ENCODE results near the gene RGS6.

DNA sequence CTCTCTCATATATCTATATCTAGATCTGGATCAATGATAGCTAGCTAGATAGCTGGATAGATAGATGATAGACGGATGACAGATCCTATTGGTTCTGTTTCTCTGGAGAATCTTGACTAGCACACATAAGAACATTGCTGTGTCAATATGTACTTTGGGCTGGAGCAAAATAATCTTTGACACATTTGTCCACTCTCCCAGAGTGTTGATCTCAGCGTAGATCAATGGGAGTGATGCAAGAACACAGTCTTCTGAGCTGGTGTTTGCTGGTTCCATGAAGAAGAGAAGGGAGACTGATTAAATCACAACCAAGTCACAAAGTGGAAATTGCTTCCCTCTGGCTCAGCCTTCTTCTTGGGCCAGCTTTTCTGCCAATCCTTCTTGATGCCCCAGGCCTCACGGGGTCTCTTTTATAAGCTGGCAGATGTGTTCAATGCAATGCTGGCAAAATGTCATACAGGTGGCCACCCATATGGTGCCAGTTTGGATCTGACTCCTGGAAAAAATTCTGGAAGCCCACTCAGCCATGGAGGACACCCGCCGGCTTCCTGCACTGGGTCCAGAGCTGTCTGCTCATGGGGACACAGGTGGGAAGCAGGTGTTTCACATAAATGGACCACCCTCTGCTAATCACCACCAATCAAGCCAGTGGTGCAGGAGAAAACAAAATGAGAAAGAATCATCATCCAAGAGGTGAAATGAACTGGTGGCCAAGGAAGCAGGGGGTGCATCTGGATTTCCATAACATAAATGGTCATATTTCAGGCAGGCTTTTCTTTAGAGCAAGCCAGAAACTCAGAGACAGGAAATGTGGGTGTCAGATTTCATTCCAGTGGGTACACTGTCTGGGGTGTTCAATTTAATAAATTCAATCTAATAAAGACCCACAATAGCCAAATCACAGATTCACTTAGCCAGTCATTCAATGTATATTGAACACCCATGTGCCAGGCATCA, 651.4 kb downstream of the RGS6 start:
- TF ChIP-seq EP300 (IDR thresholded peaks at IDR 0.05) (no peak), POLR2AphosphoS5 (IDR thresholded peaks at IDR 0.05) (no peak), POLR2A (IDR thresholded peaks at IDR 0.05) (no peak)
- TF ChIP-seq, protein P1, sequence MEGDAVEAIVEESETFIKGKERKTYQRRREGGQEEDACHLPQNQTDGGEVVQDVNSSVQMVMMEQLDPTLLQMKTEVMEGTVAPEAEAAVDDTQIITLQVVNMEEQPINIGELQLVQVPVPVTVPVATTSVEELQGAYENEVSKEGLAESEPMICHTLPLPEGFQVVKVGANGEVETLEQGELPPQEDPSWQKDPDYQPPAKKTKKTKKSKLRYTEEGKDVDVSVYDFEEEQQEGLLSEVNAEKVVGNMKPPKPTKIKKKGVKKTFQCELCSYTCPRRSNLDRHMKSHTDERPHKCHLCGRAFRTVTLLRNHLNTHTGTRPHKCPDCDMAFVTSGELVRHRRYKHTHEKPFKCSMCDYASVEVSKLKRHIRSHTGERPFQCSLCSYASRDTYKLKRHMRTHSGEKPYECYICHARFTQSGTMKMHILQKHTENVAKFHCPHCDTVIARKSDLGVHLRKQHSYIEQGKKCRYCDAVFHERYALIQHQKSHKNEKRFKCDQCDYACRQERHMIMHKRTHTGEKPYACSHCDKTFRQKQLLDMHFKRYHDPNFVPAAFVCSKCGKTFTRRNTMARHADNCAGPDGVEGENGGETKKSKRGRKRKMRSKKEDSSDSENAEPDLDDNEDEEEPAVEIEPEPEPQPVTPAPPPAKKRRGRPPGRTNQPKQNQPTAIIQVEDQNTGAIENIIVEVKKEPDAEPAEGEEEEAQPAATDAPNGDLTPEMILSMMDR (IDR thresholded peaks at IDR 0.05): no peak
